Liver (tissue), 9 donors: ENCODE measurements around the gene WWOX. TPM values are rescaled to one million over a fixed set of nuclear protein-coding genes. Genes with fewer than 3 reads are reported as not detected.

Experiments used
- DNase-seq: peaks from one replicate; pipeline ENCODE4 v3.0.0-alpha.2; 2017; ENCODE audit warnings: low spot score
- H3K27ac ChIP-seq, 2 donors: one replicate each; pipeline ENCODE4 v1.7.0; 2013; ENCODE audit warnings: inconsistent platforms in 2 of 2, low read length in 2 of 2, control low read depth in 1 of 2, low read depth in 1 of 2, mild to moderate bottlenecking in 1 of 2
- H3K27me3 ChIP-seq, 4 donors: one replicate each; pipeline versions ENCODE4 v1.6.1 to v1.7.0; 2013; ENCODE audit warnings: low read length in 3 of 4, inconsistent platforms in 1 of 4, mild to moderate bottlenecking in 1 of 4, moderate library complexity in 1 of 4; ENCODE audit not compliant: control insufficient read depth in 4 of 4, insufficient read depth in 4 of 4
- H3K36me3 ChIP-seq, 4 donors: one replicate each; pipeline versions ENCODE4 v1.6.1 to v1.7.0; 2013; ENCODE audit warnings: low read length in 3 of 4, mild to moderate bottlenecking in 3 of 4, low read depth in 1 of 4, moderate library complexity in 1 of 4; ENCODE audit not compliant: control insufficient read depth in 4 of 4, insufficient read depth in 3 of 4
- H3K4me1 ChIP-seq, 4 donors: one replicate each; pipeline versions ENCODE4 v1.6.1 to v1.7.0; 2013; ENCODE audit warnings: low read length in 3 of 4, mild to moderate bottlenecking in 3 of 4, moderate library complexity in 1 of 4; ENCODE audit not compliant: control insufficient read depth in 4 of 4, insufficient read depth in 4 of 4
- H3K4me3 ChIP-seq, 3 donors: one replicate each; pipeline versions ENCODE4 v1.6.1 to v1.7.0; 2013; ENCODE audit warnings: low read length in 3 of 3, control low read depth in 1 of 3, low read depth in 1 of 3, mild to moderate bottlenecking in 1 of 3
- H3K9ac ChIP-seq, 2 donors: one replicate each; pipeline ENCODE4 v1.7.0; 2013; ENCODE audit warnings: low read length in 2 of 2, mild to moderate bottlenecking in 2 of 2, moderate library complexity in 2 of 2, control low read depth in 1 of 2, low read depth in 1 of 2
- H3K9me3 ChIP-seq, 4 donors: one replicate each; pipeline versions ENCODE4 v1.6.1 to v1.7.0; 2013; ENCODE audit warnings: low read length in 3 of 4; ENCODE audit not compliant: control insufficient read depth in 4 of 4
- ATF3 ChIP-seq: IDR thresholded peaks from 2 replicates; pipeline ENCODE4 v1.6.1; 2016; ENCODE audit warnings: antibody characterized with exemption
- CTCF ChIP-seq: fragments of 150-350 bp; IDR thresholded peaks from 2 replicates; pipeline ENCODE4 v1.5.1; 2017; ENCODE audit warnings: improper control_type of control experiment, low read depth, low read length; ENCODE audit not compliant: missing input control
- EGR1 ChIP-seq, 2 donors: IDR thresholded peaks; 2 replicates each; pipeline ENCODE4 v1.6.1; 2016 to 2018; ENCODE audit warnings: antibody characterized with exemption in 2 of 2, low read depth in 2 of 2
- FOXA1 ChIP-seq: IDR thresholded peaks from 2 replicates; pipeline ENCODE4 v1.6.1; 2016; ENCODE audit warnings: antibody characterized with exemption
- GABPA ChIP-seq, 2 donors: IDR thresholded peaks in 1 of 2; conservative IDR thresholded peaks in 1 of 2; 2 replicates each; pipeline ENCODE4 v1.6.1; 2016; ENCODE audit warnings: antibody characterized with exemption in 2 of 2, mild to moderate bottlenecking in 1 of 2, moderate library complexity in 1 of 2
- HNF4A ChIP-seq, 2 donors: conservative IDR thresholded peaks; 2 replicates each; pipeline ENCODE4 v1.6.1; 2016; ENCODE audit warnings: antibody characterized with exemption in 2 of 2, mild to moderate bottlenecking in 2 of 2
- HNF4G ChIP-seq: IDR thresholded peaks from 2 replicates; pipeline ENCODE4 v1.6.1; 2016; ENCODE audit warnings: antibody characterized with exemption
- JUND ChIP-seq, 2 donors: IDR thresholded peaks; 2 replicates each; pipeline ENCODE4 v1.6.1; 2016; ENCODE audit warnings: antibody characterized with exemption in 2 of 2
- MAX ChIP-seq: IDR thresholded peaks from 2 replicates; pipeline ENCODE4 v1.6.1; 2016; ENCODE audit warnings: antibody characterized with exemption
- NR2F2 ChIP-seq: IDR thresholded peaks from 2 replicates; pipeline ENCODE4 v1.6.1; 2016; ENCODE audit warnings: antibody characterized with exemption
- RAD21 ChIP-seq, 2 donors: IDR thresholded peaks; 2 replicates each; pipeline ENCODE4 v1.6.1; 2016; ENCODE audit warnings: antibody characterized with exemption in 2 of 2, mild to moderate bottlenecking in 2 of 2
- REST ChIP-seq: IDR thresholded peaks from 2 replicates; pipeline ENCODE4 v1.6.1; 2016; ENCODE audit warnings: antibody characterized with exemption, mild to moderate bottlenecking
- RXRA ChIP-seq, 2 donors: IDR thresholded peaks; 2 replicates each; pipeline ENCODE4 v1.6.1; 2017 to 2018; ENCODE audit warnings: antibody characterized with exemption in 2 of 2, mild to moderate bottlenecking in 1 of 2
- TAF1 ChIP-seq: conservative IDR thresholded peaks from 2 replicates; pipeline ENCODE4 v1.6.1; 2016; ENCODE audit warnings: antibody characterized with exemption, mild to moderate bottlenecking
- YY1 ChIP-seq: IDR thresholded peaks from 2 replicates; pipeline ENCODE4 v1.6.1; 2016; ENCODE audit warnings: antibody characterized with exemption, mild to moderate bottlenecking
- ZBTB33 ChIP-seq: IDR thresholded peaks from 2 replicates; pipeline ENCODE4 v1.6.1; 2016; ENCODE audit warnings: antibody characterized with exemption
- WGBS: extraction: QIAGEN DNeasy Blood & Tissue Kit; methylation state at CpG from one replicate; pipeline ENCODE4 v1.1.7; 2013; 5-methylcytosine and 5-hydroxymethylcytosine counted together
- polyA plus RNA-seq, 2 donors: library from polyadenylated mRNA; stranded (reverse) in 1 of 2; unstranded in 1 of 2; fragments of 200-250 nt in 1 of 2; fragments of >200 nt in 1 of 2; fragmentation: Nextera tagmentation in 1 of 2; extraction: Ambion mirVana in 1 of 2; gene quantifications; one replicate each; pipeline versions ENCODE4 v1.2.1 to v1.2.3, GENCODE V29; 2013 to 2015
- total RNA-seq, 2 donors: library from RNA; depleted of rRNA; stranded (reverse); fragments of >200 nt; gene quantifications; one replicate each; pipeline ENCODE4 v1.2.3, GENCODE V29; 2014
- donor health status: healthy.
- donor health status: healthy.
- donor health status: healthy.
- donor health status: healthy.
- donor health status: healthy.

The WWOX gene
- total and polyA plus RNA-seq, 4 donors, result 9.8 to 46.0 (median 15.3) TPM

- no peak for DNase-seq
- no peaks in the 10 kb centered on the region for H3K4me1 ChIP-seq
- no peak overlapping the region for H3K27ac ChIP-seq
- peaks cover 0 to 4% (median 2%) of the 10 kb centered on the region in 4 donors for H3K9me3 ChIP-seq
- H3K9ac ChIP-seq, result no peak overlapping the region
- WGBS, result 81% methylated on average over 4 of the region's 4 CpGs
- H3K36me3 ChIP-seq, result peaks cover 0 to 3% (median 0%) of the 10 kb centered on the region in 4 donors
- no peak overlapping the region for H3K4me3 ChIP-seq
- TF ChIP-seq FOXA1 (no peak), EGR1 (IDR thresholded peaks at IDR 0.05; ENCODE audit: low read depth in 2 of 2) (no peak), REST (no peak), ZBTB33 (no peak), RXRA (IDR thresholded peaks at IDR 0.05) (no peak), CTCF (no peak), RAD21 (IDR thresholded peaks at IDR 0.05) (no peak), ATF3 (no peak), NR2F2 (no peak), HNF4A (conservative IDR thresholded peaks at IDR 0.05) (no peak), HNF4G (no peak)
- no peaks in the 10 kb centered on the region for H3K27me3 ChIP-seq
These were observed 80.2 kb downstream of the WWOX start for GRCh38 chr16:78179666-78180065.

- no peaks in the 10 kb centered on the region for H3K27me3 ChIP-seq
- WGBS, result 93% methylated on average over 4 of the region's 4 CpGs
- TF ChIP-seq NR2F2 (no peak), MAX (no peak), TAF1 (no peak), JUND (IDR thresholded peaks at IDR 0.05) (no peak), HNF4G (no peak), FOXA1 (no peak), REST (no peak), RAD21 (IDR thresholded peaks at IDR 0.05) (no peak), ZBTB33 (no peak), GABPA (IDR thresholded peaks at IDR 0.05 in 1 of 2, conservative IDR thresholded peaks at IDR 0.05 in 1 of 2) (no peak), YY1 (no peak), EGR1 (IDR thresholded peaks at IDR 0.05; ENCODE audit: low read depth in 2 of 2) (no peak), HNF4A (conservative IDR thresholded peaks at IDR 0.05) (no peak)
These were observed 80.9 kb downstream of the WWOX start for GRCh38 chr16:78180349-78180748.

More at GRCh38 chr16:78180349-78180748, 80.9 kb downstream of the WWOX start:
- H3K4me1 ChIP-seq, result no peaks in the 10 kb centered on the region
- H3K9me3 ChIP-seq, result peaks cover 0 to 3% (median 1%) of the 10 kb centered on the region in 4 donors
- H3K4me3 ChIP-seq, result no peak overlapping the region
- no peak overlapping the region for H3K27ac ChIP-seq
- H3K36me3 ChIP-seq, result peaks cover 0 to 2% (median 0%) of the 10 kb centered on the region in 4 donors
- no peak overlapping the region for H3K9ac ChIP-seq
- no peak for DNase-seq
